Fibroblast of lung (primary cell): Measurements from ENCODE around the gene CCL25.

ENCODE experiments used
- EZH2 ChIP-seq: IDR thresholded peaks from 2 replicates; pipeline ENCODE4 v1.5.1; 2012; ENCODE audit warnings: low read length, control low read depth, mild to moderate bottlenecking; ENCODE audit errors: missing control alignments
- TF ChIP-seq, protein P1 (sequence below), 2 donors: IDR thresholded peaks in 1 of 2; conservative IDR thresholded peaks in 1 of 2; 1 replicate in 1 of 2; 2 replicates in 1 of 2; pipeline ENCODE4 v1.5.1; 2011 to 2012; ENCODE audit warnings: low read length in 2 of 2, control low read depth in 1 of 2, inconsistent platforms in 1 of 2, low read depth in 1 of 2, mild to moderate bottlenecking in 1 of 2

DNA sequence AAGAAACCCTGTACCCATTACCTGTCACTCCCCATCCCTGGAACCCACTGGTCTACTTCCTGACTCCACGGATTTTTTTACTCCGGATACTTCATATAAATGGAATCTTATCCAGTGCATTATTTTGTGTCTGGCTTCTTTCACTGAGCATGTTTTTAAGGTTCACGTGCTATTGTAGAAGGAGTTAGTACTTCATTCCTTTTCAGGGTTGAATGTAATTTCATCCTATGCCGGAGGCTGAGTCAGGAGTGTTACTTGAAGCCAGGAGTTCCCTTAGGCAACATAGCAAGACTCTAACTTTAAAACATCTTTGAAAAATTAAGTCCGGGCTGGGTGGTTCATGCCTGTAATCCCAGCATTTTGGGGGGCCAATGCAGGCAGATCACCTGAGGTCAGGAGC is 29.2 kb upstream of the CCL25 start:
- TF ChIP-seq, protein P1, sequence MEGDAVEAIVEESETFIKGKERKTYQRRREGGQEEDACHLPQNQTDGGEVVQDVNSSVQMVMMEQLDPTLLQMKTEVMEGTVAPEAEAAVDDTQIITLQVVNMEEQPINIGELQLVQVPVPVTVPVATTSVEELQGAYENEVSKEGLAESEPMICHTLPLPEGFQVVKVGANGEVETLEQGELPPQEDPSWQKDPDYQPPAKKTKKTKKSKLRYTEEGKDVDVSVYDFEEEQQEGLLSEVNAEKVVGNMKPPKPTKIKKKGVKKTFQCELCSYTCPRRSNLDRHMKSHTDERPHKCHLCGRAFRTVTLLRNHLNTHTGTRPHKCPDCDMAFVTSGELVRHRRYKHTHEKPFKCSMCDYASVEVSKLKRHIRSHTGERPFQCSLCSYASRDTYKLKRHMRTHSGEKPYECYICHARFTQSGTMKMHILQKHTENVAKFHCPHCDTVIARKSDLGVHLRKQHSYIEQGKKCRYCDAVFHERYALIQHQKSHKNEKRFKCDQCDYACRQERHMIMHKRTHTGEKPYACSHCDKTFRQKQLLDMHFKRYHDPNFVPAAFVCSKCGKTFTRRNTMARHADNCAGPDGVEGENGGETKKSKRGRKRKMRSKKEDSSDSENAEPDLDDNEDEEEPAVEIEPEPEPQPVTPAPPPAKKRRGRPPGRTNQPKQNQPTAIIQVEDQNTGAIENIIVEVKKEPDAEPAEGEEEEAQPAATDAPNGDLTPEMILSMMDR (conservative IDR thresholded peaks at IDR 0.05 in 1 of 2, IDR thresholded peaks at IDR 0.05 in 1 of 2; ENCODE audit: low read depth in 1 of 2, low read length in 2 of 2) = no peak
- TF ChIP-seq EZH2 = no peak
